RWPE1 (cell line): ENCODE measurements around the gene CSPG4.

Experiments
- CTCF ChIA-PET: fragments of 350-600 bp; sonication (Branson Sonifier 250); formaldehyde crosslinking; extraction: SDS; loops from one replicate; lab custom pipeline; 2021; lab: Yijun Ruan, JAX
- POLR2A ChIA-PET: fragments of 400-600 bp; formaldehyde crosslinking; extraction: SDS; loops from one replicate; lab custom pipeline; 2020; ENCODE audit warnings: antibody characterized with exemption; ENCODE audit not compliant: low non-redundant PET; lab: Yijun Ruan, JAX
- DNase-seq: peaks from one replicate; pipeline ENCODE4 v3.0.0; 2012; ENCODE audit warnings: low spot score
- H3K27ac ChIP-seq: fragments of 450-650 bp; 2 replicates; pipeline ENCODE4 v1.5.1; 2017
- TF ChIP-seq, protein P1 (sequence below): fragments of 450-650 bp; conservative IDR thresholded peaks from 2 replicates; pipeline ENCODE4 v1.5.1; 2017; ENCODE audit warnings: low read depth, mild to moderate bottlenecking

Gene CSPG4

DNA sequence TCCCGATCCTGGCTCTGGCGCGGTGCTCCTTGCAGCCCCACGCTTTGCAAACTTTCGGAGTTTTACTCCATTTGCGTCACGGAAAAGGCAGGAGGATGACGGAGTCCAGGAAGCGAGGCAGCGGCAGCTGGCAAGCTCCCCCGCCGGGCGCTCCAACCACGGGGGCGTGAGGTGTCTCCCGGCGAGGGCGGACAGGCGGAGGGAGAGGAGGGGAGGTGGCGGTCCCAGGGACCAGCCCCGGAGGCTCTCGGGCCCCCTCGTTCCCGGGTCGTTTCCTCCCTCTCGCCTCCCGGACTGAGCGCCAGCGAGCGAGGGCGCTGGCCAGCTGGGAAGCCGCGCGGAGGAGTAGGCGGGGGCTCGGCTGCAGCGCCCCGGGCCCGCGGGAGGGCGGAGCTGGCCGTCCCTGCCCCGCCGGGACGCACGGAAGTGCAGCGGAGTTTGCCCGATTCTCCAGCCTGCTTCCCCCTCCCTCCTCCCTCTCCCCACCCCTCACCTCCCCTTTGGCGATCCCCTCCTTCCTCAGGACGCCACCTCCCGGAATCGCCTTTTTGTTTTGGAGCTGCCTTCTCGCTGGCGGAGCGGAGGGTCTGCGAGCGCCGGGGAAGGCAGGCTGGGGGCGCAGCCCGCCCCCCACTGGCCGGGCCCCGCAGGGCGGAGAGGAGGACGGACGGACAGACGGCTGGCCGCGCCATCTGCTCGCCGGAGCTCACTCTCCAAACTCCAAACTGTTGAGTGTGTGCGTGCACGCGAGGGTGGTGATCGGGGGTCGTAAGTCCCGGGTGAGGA, 65.1 kb downstream of the CSPG4 start, which contains the start of gene SNX33:
TSS of gene SNX33 (plus strand) at position 543 of the 786 bp plus-strand sequence. CDS start 1,191 bp downstream, outside the sequence.
- TF ChIP-seq, protein P1, sequence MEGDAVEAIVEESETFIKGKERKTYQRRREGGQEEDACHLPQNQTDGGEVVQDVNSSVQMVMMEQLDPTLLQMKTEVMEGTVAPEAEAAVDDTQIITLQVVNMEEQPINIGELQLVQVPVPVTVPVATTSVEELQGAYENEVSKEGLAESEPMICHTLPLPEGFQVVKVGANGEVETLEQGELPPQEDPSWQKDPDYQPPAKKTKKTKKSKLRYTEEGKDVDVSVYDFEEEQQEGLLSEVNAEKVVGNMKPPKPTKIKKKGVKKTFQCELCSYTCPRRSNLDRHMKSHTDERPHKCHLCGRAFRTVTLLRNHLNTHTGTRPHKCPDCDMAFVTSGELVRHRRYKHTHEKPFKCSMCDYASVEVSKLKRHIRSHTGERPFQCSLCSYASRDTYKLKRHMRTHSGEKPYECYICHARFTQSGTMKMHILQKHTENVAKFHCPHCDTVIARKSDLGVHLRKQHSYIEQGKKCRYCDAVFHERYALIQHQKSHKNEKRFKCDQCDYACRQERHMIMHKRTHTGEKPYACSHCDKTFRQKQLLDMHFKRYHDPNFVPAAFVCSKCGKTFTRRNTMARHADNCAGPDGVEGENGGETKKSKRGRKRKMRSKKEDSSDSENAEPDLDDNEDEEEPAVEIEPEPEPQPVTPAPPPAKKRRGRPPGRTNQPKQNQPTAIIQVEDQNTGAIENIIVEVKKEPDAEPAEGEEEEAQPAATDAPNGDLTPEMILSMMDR = no peak; the same call in 1 of the 2 replicates
- peak within 1 kb of the TSS; percentile 98 for H3K27ac ChIP-seq
- POLR2A ChIA-PET = interaction anchor here (0.6 to 1.4 kb wide), 6 partner anchors 8 to 280 kb away, joined by 3 to 8 read pairs (median 3); partner anchors contain the start of gene IMP3
- peak; percentile 87 for DNase-seq
- CTCF ChIA-PET = interaction anchor here (0.6 to 1.4 kb wide), 10 partner anchors 9 to 939 kb away, joined by 3 to 11 read pairs (median 4); partner anchors contain the start of gene SNUPN

DNA sequence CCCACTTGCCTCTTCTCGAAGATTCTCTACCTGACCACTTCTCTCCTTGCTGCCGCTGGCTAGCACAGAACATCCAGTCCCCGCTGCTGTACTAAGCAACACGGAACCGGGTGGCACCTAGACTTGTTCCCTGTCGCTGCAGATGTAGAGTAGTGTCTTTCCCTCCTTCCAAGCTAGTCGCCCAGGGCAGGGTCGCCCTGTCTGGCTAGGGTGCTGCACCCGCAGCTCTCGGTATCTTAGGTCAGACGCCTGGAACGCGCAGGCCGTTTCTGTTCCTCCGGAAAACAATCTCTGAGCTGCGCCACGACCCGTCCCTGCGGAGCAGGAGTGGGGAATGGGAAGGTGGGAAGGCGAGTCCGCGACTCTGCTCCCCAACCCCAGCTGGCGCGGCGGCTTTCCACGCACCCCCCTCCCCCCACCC, 65.7 kb downstream of the CSPG4 start:
- CTCF ChIA-PET = interaction anchor here (0.6 to 1.4 kb wide), 8 partner anchors 9 to 46 kb away, joined by 3 to 11 read pairs (median 4); partner anchors contain the start of gene SNUPN
- DNase-seq = no peak
- peak overlapping the region; percentile 98 for H3K27ac ChIP-seq
- POLR2A ChIA-PET = interaction anchor here (0.6 to 1.4 kb wide), 5 partner anchors 8 to 279 kb away, joined by 3 to 8 read pairs (median 3); a partner anchor contains a TSS
- TF ChIP-seq, protein P1 = no peak

DNA sequence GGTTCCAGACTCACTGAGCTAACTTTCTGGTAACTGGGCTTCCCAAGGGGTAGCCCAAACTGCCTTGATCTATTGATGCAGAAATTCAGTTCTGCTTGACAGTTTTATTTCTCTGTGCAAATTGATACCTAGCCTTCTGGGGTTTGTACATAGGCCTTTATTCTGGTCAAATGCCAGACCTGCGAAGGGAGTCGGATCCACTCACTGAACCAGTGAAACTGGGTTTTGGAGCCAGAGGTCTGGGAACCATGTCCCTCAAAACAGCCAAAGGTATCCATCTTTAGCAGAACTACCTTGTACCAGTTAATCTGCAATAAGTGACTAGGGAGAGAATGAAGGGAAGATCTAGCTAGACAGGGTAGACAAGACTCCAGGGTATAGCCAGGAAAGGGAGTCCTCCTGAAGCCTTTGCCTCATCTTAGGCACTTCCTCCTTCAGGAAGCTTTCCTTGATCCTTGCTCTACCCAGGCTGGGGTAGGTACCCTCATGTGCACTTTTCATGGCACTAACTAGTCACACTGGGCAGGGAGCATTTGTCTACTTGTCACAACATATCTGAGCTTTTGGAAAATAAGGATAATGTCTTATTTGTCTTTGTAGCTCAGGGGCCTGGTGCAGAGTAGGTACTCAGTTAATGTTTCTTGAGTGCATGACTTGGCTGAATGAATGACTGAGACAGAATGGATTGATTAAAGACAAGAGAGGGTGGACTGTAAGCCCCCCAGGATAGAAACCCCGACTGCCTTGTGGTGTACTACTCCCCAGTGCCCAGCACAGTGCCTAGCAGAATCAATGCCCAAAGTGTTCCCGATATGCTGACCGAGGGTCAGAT, 66.3 kb downstream of the CSPG4 start:
- POLR2A ChIA-PET = no interaction called here
- CTCF ChIA-PET = interaction anchor here (1.0 to 1.3 kb wide), 3 partner anchors 8 to 38 kb away, joined by 3 to 11 read pairs (median 4); no protein-coding TSS in a partner anchor
- TF ChIP-seq, protein P1 = no peak
- peak overlapping the region; percentile 98 for H3K27ac ChIP-seq
- DNase-seq = no peak

DNA sequence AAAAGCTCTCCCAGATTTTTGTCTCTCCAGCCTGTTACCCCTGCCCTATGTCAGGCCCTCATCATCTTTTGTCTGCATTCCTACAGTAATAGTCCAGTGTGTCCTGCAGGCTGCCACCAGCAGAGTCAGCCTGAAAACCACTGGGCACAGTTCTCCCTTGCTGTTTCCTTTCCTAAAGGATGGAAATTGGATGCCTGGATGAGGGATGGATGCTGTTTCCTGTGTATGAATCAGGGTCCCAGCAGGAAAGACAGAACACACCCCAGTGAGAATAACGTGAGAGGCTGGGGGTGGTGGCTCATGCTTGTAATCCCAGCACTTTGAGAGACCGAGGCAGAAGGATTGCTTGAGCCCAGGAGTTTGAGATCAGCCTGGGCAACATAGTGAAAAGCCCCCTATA, 68.3 kb downstream of the CSPG4 start:
- H3K27ac ChIP-seq = peak overlapping the region; percentile 27; the same call in 1 of the 2 replicates
- ChIA-PET POLR2A (no interaction called here), CTCF (no interaction called here)
- TF ChIP-seq, protein P1 = no peak
- no peak for DNase-seq

DNA sequence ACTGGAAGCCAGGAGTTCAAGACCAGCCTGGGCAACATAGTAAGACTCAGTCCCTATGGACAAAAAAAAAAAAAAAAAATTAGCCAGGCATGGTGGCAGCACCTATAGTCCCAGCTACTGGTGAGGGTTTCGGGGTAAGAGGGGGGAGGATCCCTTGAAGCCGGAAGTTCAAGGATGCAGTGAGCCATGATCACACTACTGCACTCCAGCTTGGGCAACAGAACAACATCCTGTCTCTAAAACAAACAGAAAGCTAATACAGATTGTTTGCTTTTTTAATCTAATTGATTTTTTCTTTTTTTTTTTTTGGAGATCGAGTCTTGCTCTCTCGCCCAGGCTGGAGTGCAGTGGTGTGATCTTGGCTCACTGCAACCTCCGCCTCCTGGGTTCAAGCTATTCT, 71.0 kb downstream of the CSPG4 start:
- DNase-seq = no peak
- ChIA-PET POLR2A (interaction anchor here (0.7 kb wide), 1 partner anchor 110 kb away, joined by 7 read pairs; no protein-coding TSS in a partner anchor), CTCF (interaction anchor here (0.6 to 3.6 kb wide), 2 partner anchors 42 to 97 kb away, joined by 6 to 18 read pairs; no protein-coding TSS in a partner anchor)
- TF ChIP-seq, protein P1 = no peak
- H3K27ac ChIP-seq = peak overlapping the region; percentile 98
